MG63 (cell line): Measurements from ENCODE around the gene CTXND1. TPM values are rescaled to one million over a fixed set of nuclear protein-coding genes. Genes with fewer than 3 reads are reported as not detected.

Experiments
- DNase-seq: peaks from one replicate; pipeline ENCODE4 v3.0.0-alpha.2; 2020
- H3K27me3 ChIP-seq: fragments of 250-450 bp; sonication (Bioruptor Pico); 2 replicates; pipeline ENCODE4 v1.5.1; 2020; ENCODE audit warnings: mild to moderate bottlenecking, moderate library complexity
- H3K36me3 ChIP-seq: fragments of 250-450 bp; sonication (Bioruptor Pico); 2 replicates; pipeline ENCODE4 v1.5.1; 2020; ENCODE audit warnings: mild to moderate bottlenecking, moderate library complexity
- H3K4me3 ChIP-seq: fragments of 250-450 bp; sonication (Bioruptor Pico); 2 replicates; pipeline ENCODE4 v1.5.1; 2020; ENCODE audit warnings: mild to moderate bottlenecking, moderate library complexity
- H3K9me3 ChIP-seq: fragments of 250-450 bp; sonication (Bioruptor Pico); 2 replicates; pipeline ENCODE4 v1.5.1; 2020; ENCODE audit warnings: mild to moderate bottlenecking, moderate library complexity
- total RNA-seq: library from RNA; depleted of rRNA; stranded (reverse); fragments of >200 nt; shearing (Covaris generic); gene quantifications from 2 replicates; pipeline ENCODE4 v1.2.3, GENCODE V29; 2014; ENCODE audit warnings: low replicate concordance

CTXND1 gene
- total RNA-seq, 1 experiment from 2014 or later: not detected

- H3K4me3 ChIP-seq: no peak overlapping the region
- H3K27me3 ChIP-seq: no peaks in the 10 kb centered on the region
- no peaks in the 10 kb centered on the region for H3K36me3 ChIP-seq
- DNase-seq: peak; percentile 38
- H3K9me3 ChIP-seq: no peaks in the 10 kb centered on the region
Measured at GRCh38 chr15:80234883-80235282, 17.1 kb downstream of the CTXND1 start.

GRCh38 chr15:80233581-80233980 lies 18.4 kb downstream of the CTXND1 start:
- Histone ChIP-seq H3K36me3 (no peaks in the 10 kb centered on the region), H3K9me3 (no peaks in the 10 kb centered on the region), H3K4me3 (no peak overlapping the region), H3K27me3 (no peaks in the 10 kb centered on the region)
- no peak for DNase-seq

- Histone ChIP-seq H3K9me3 (0 out of 2 replicates have a peak, but pooled peaks cover 2% of the 10 kb centered on the region), H3K36me3 (no peaks in the 10 kb centered on the region), H3K4me3 (no peak overlapping the region), H3K27me3 (peaks cover 2% of the 10 kb centered on the region; the same call in 1 of the 2 replicates)
- no peak for DNase-seq
Measured at GRCh38 chr15:80231371-80231770, 20.6 kb downstream of the CTXND1 start.

GRCh38 chr15:80228959-80229610 lies 22.9 kb downstream of the CTXND1 start:
- Histone ChIP-seq H3K36me3 (no peaks in the 10 kb centered on the region), H3K4me3 (no peak overlapping the region), H3K27me3 (peaks cover 2% of the 10 kb centered on the region; the same call in 1 of the 2 replicates), H3K9me3 (0 out of 2 replicates have a peak, but pooled peaks cover 2% of the 10 kb centered on the region)
- DNase-seq: peak; percentile 43

- no peak for DNase-seq
- H3K4me3 ChIP-seq: no peak overlapping the region
- no peaks in the 10 kb centered on the region; the same call in 1 of the 2 replicates for H3K27me3 ChIP-seq
- no peaks in the 10 kb centered on the region for H3K9me3 ChIP-seq
- H3K36me3 ChIP-seq: no peaks in the 10 kb centered on the region
Measured at GRCh38 chr15:80219955-80220354, 32.1 kb downstream of the CTXND1 start.

GRCh38 chr15:80217327-80217900 lies 34.6 kb downstream of the CTXND1 start:
- Histone ChIP-seq H3K36me3 (no peaks in the 10 kb centered on the region), H3K27me3 (no peaks in the 10 kb centered on the region; the same call in 1 of the 2 replicates), H3K4me3 (no peak overlapping the region), H3K9me3 (peaks cover 6% of the 10 kb centered on the region)
- no peak for DNase-seq

GRCh38 chr15:80216911-80217310 lies 35.1 kb downstream of the CTXND1 start:
- Histone ChIP-seq H3K4me3 (no peak overlapping the region), H3K36me3 (no peaks in the 10 kb centered on the region), H3K27me3 (no peaks in the 10 kb centered on the region; the same call in 1 of the 2 replicates), H3K9me3 (peaks cover 6% of the 10 kb centered on the region)
- no peak for DNase-seq

GRCh38 chr15:80216141-80216540 lies 35.9 kb downstream of the CTXND1 start:
- Histone ChIP-seq H3K9me3 (peaks cover 6% of the 10 kb centered on the region), H3K36me3 (no peaks in the 10 kb centered on the region), H3K4me3 (no peak overlapping the region), H3K27me3 (no peaks in the 10 kb centered on the region; the same call in 1 of the 2 replicates)
- DNase-seq: no peak

GRCh38 chr15:80214910-80215309 lies 37.1 kb downstream of the CTXND1 start:
- H3K36me3 ChIP-seq: no peaks in the 10 kb centered on the region
- H3K27me3 ChIP-seq: no peaks in the 10 kb centered on the region
- H3K9me3 ChIP-seq: peaks cover 6% of the 10 kb centered on the region
- peak; percentile 10 for DNase-seq
- no peak overlapping the region for H3K4me3 ChIP-seq

- no peak for DNase-seq
- H3K27me3 ChIP-seq: no peaks in the 10 kb centered on the region
- peaks cover 6% of the 10 kb centered on the region for H3K9me3 ChIP-seq
- no peaks in the 10 kb centered on the region for H3K36me3 ChIP-seq
- no peak overlapping the region for H3K4me3 ChIP-seq
Measured at GRCh38 chr15:80211976-80212375, 40.0 kb downstream of the CTXND1 start.

- peaks cover 6% of the 10 kb centered on the region for H3K9me3 ChIP-seq
- H3K36me3 ChIP-seq: no peaks in the 10 kb centered on the region
- H3K27me3 ChIP-seq: no peaks in the 10 kb centered on the region
- no peak overlapping the region for H3K4me3 ChIP-seq
- DNase-seq: no peak
Measured at GRCh38 chr15:80210611-80211573, 41.1 kb downstream of the CTXND1 start.

GRCh38 chr15:80208758-80209734 lies 43.0 kb downstream of the CTXND1 start:
- Histone ChIP-seq H3K36me3 (no peaks in the 10 kb centered on the region), H3K27me3 (no peaks in the 10 kb centered on the region), H3K9me3 (peaks cover 6% of the 10 kb centered on the region), H3K4me3 (no peak overlapping the region)
- no peak for DNase-seq

GRCh38 chr15:80207887-80208286 lies 44.1 kb downstream of the CTXND1 start:
- Histone ChIP-seq H3K9me3 (peaks cover 2% of the 10 kb centered on the region; the same call in 1 of the 2 replicates), H3K27me3 (no peaks in the 10 kb centered on the region), H3K36me3 (no peaks in the 10 kb centered on the region), H3K4me3 (no peak overlapping the region)
- no peak for DNase-seq

- DNase-seq: no peak
- Histone ChIP-seq H3K27me3 (no peaks in the 10 kb centered on the region), H3K4me3 (no peak overlapping the region), H3K9me3 (no peaks in the 10 kb centered on the region), H3K36me3 (no peaks in the 10 kb centered on the region)
Measured at GRCh38 chr15:80204231-80204630, 47.8 kb downstream of the CTXND1 start.

GRCh38 chr15:80203361-80203885 lies 48.6 kb downstream of the CTXND1 start:
- DNase-seq: no peak
- no peak overlapping the region for H3K4me3 ChIP-seq
- H3K27me3 ChIP-seq: no peaks in the 10 kb centered on the region
- no peaks in the 10 kb centered on the region for H3K36me3 ChIP-seq
- no peaks in the 10 kb centered on the region for H3K9me3 ChIP-seq
